ENCODE results near the gene RAB30. TPM values are rescaled to one million over a fixed set of nuclear protein-coding genes. Genes with fewer than 3 reads are reported as not detected.

The RAB30 gene
- total RNA-seq, 1 donor from 2014 or later: 7.7 TPM

DNA sequence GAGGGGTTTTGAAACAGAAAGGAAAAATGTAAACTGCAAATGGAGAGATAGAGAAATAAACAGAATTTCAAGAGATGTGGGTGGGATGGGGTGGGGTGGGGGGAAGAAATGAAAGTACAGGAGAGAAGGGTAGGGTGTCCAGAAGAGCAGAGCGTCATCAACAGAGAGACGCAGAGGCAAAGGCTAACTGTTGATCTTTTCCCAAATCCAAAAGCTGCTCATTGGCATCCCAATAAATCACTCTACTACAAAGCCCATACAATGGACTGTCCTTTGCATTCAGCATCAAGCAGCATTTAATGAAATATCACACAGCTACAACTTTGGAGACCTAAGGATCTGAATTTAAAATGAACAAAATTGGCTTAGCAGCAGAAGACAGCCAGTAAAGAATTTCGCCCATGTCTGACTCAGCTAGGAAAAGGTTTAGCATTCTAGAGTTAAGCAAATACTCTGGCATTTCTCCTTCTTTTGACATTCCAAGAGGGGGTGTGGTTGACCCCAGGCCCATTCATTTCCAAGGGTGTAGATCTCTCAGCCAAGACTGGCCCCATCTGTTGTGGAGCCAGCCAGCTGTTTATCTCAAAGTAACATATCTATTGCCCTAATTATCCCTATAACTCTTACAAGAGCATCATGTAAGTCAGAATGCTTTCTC, 1.5 kb downstream of the RAB30 start:
- no peak for DNase-seq (ENCODE audit: low spot score in 2 of 2)
- intact Hi-C loops (cut with DNase I): loop anchor here (5.0 kb wide), 2 partner anchors 78 to 217 kb away; partner anchors contain the start of gene CCDC90B
- Histone ChIP-seq H3K36me3 (peaks cover 3 to 13% of the 10 kb centered on the region in 2 donors), H3K4me3 (peak overlapping the region; percentile 71 to 74), H3K4me1 (peaks cover 11 to 21% of the 10 kb centered on the region in 2 donors), H3K27ac (peak overlapping the region; percentile 94 to 95), H3K27me3 (no peaks in the 10 kb centered on the region), H3K9me3 (no peaks in the 10 kb centered on the region)
- TF ChIP-seq, protein P1, sequence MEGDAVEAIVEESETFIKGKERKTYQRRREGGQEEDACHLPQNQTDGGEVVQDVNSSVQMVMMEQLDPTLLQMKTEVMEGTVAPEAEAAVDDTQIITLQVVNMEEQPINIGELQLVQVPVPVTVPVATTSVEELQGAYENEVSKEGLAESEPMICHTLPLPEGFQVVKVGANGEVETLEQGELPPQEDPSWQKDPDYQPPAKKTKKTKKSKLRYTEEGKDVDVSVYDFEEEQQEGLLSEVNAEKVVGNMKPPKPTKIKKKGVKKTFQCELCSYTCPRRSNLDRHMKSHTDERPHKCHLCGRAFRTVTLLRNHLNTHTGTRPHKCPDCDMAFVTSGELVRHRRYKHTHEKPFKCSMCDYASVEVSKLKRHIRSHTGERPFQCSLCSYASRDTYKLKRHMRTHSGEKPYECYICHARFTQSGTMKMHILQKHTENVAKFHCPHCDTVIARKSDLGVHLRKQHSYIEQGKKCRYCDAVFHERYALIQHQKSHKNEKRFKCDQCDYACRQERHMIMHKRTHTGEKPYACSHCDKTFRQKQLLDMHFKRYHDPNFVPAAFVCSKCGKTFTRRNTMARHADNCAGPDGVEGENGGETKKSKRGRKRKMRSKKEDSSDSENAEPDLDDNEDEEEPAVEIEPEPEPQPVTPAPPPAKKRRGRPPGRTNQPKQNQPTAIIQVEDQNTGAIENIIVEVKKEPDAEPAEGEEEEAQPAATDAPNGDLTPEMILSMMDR (IDR thresholded peaks at IDR 0.05): no peak

GRCh38 chr11:83069441-83070043, 2.2 kb downstream of the RAB30 start:
- Histone ChIP-seq H3K9me3 (no peaks in the 10 kb centered on the region), H3K4me3 (peak overlapping the region; percentile 71 to 74), H3K27me3 (no peaks in the 10 kb centered on the region), H3K27ac (peak overlapping the region; percentile 94 to 95), H3K36me3 (peaks cover 3 to 7% of the 10 kb centered on the region in 2 donors), H3K4me1 (peaks cover 11 to 21% of the 10 kb centered on the region in 2 donors)
- TF ChIP-seq, protein P1 (IDR thresholded peaks at IDR 0.05): no peak
- DNase-seq (ENCODE audit: low spot score in 2 of 2): no peak
- intact Hi-C loops (cut with DNase I): loop anchor here (5.0 kb wide), 2 partner anchors 77 to 218 kb away; partner anchors contain the start of gene CCDC90B

- Histone ChIP-seq H3K27ac (peak overlapping the region in 1 of 2 donors; percentile 94), H3K4me1 (peaks cover 11 to 19% of the 10 kb centered on the region in 2 donors), H3K36me3 (no peaks in the 10 kb centered on the region), H3K9me3 (no peaks in the 10 kb centered on the region), H3K27me3 (no peaks in the 10 kb centered on the region), H3K4me3 (no peak overlapping the region)
- DNase-seq (ENCODE audit: low spot score in 2 of 2): no peak
- intact Hi-C loops (cut with DNase I): no loop called here
- TF ChIP-seq, protein P1 (IDR thresholded peaks at IDR 0.05): no peak
These were observed 3.1 kb downstream of the RAB30 start for GRCh38 chr11:83068568-83068967.

GRCh38 chr11:83064011-83064410, 7.7 kb downstream of the RAB30 start:
- TF ChIP-seq, protein P1 (IDR thresholded peaks at IDR 0.05): no peak
- Histone ChIP-seq H3K4me1 (peaks cover 0 to 10% of the 10 kb centered on the region in 2 donors), H3K4me3 (no peak overlapping the region), H3K27me3 (no peaks in the 10 kb centered on the region), H3K9me3 (no peaks in the 10 kb centered on the region), H3K36me3 (no peaks in the 10 kb centered on the region), H3K27ac (no peak overlapping the region)
- no peak for DNase-seq (ENCODE audit: low spot score in 2 of 2)
- intact Hi-C loops (cut with DNase I): no loop called here

GRCh38 chr11:83063073-83063754, 8.5 kb downstream of the RAB30 start:
- peak overlapping the region; percentile 13 to 23 for H3K27ac ChIP-seq
- peak overlapping the region; percentile 31 to 38 for H3K4me3 ChIP-seq
- H3K4me1 ChIP-seq: peaks cover 0 to 8% of the 10 kb centered on the region in 2 donors
- intact Hi-C loops (cut with DNase I): no loop called here
- TF ChIP-seq, protein P1 (IDR thresholded peaks at IDR 0.05): no peak
- H3K27me3 ChIP-seq: no peaks in the 10 kb centered on the region
- no peak for DNase-seq (ENCODE audit: low spot score in 2 of 2)
- no peaks in the 10 kb centered on the region for H3K9me3 ChIP-seq
- no peaks in the 10 kb centered on the region for H3K36me3 ChIP-seq

Data from ascending aorta (tissue), 2 donors.